A673 (cell line): Measurements from ENCODE around the gene TH.

ENCODE experiments used
- CTCF ChIP-seq: fragments of 300-800, 200-600 bp; sonication (generic); conservative IDR thresholded peaks from 2 replicates; pipeline ENCODE4 v1.5.1; 2017; ENCODE audit warnings: low read depth, mild to moderate bottlenecking, antibody characterized with exemption, low read length, moderate library complexity, mixed read lengths
- EZH2 ChIP-seq: fragments of 200-600 bp; sonication (generic); IDR thresholded peaks from 2 replicates; pipeline ENCODE4 v1.6.1; 2017; ENCODE audit warnings: borderline replicate concordance, low read depth, mild to moderate bottlenecking, mixed read lengths, antibody characterized with exemption, low read length; ENCODE audit not compliant: poor library complexity, severe bottlenecking

GRCh38 chr11:2173761-2174160 is 2.1 kb upstream of the TH start:
- no peak for TF ChIP-seq CTCF
- TF ChIP-seq EZH2, result no peak
